Daoy (cell line): ENCODE results near the gene ACBD4. TPM values are rescaled to one million over a fixed set of nuclear protein-coding genes. Genes with fewer than 3 reads are reported as not detected.

Source experiments
- DNase-seq: peaks from one replicate; pipeline ENCODE4 v3.0.0-alpha.2; 2015; ENCODE audit warnings: low read depth
- total RNA-seq: library from RNA; depleted of rRNA; stranded (reverse); fragments of >200 nt; shearing (Covaris generic); gene quantifications from 2 replicates; pipeline ENCODE4 v1.2.3, GENCODE V29; 2014

The ACBD4 gene
- total RNA-seq, 1 experiment from 2014 or later = 0.57 TPM

- no peak for DNase-seq
These were observed 20.0 kb downstream of the ACBD4 start for GRCh38 chr17:45155483-45155882.

GRCh38 chr17:45156242-45156641 lies 20.8 kb downstream of the ACBD4 start:
- no peak for DNase-seq

- peak; percentile 71 for DNase-seq
These were observed 25.2 kb downstream of the ACBD4 start for GRCh38 chr17:45160447-45161287.

- DNase-seq = peak; percentile 99
These were observed 26.0 kb downstream of the ACBD4 start, which contains the start of gene HEXIM2 for GRCh38 chr17:45161288-45162024. Gene HEXIM2, plus strand, starts transcription at chr17:45161875. Its CDS starts 919 bp downstream, at chr17:45162794.

GRCh38 chr17:45162025-45162687 lies 26.7 kb downstream of the ACBD4 start:
- no peak for DNase-seq

GRCh38 chr17:45164734-45165269 lies 29.3 kb downstream of the ACBD4 start:
- no peak for DNase-seq

GRCh38 chr17:45168991-45169752 lies 33.7 kb downstream of the ACBD4 start:
- DNase-seq = no peak

GRCh38 chr17:45170280-45170930 lies 34.9 kb downstream of the ACBD4 start:
- no peak for DNase-seq

GRCh38 chr17:45170931-45171337 lies 35.4 kb downstream of the ACBD4 start:
- peak; percentile 82 for DNase-seq

- peak; percentile 68 for DNase-seq
These were observed 36.1 kb downstream of the ACBD4 start for GRCh38 chr17:45171338-45172231.

GRCh38 chr17:45172232-45172540 lies 36.7 kb downstream of the ACBD4 start:
- DNase-seq = no peak

GRCh38 chr17:45172541-45173286 lies 37.2 kb downstream of the ACBD4 start:
- peak; percentile 92 for DNase-seq

GRCh38 chr17:45175759-45176115 lies 40.2 kb downstream of the ACBD4 start:
- no peak for DNase-seq

GRCh38 chr17:45177563-45177962 lies 42.1 kb downstream of the ACBD4 start:
- DNase-seq = no peak

GRCh38 chr17:45184144-45184543 lies 48.7 kb downstream of the ACBD4 start:
- no peak for DNase-seq

GRCh38 chr17:45186801-45187354 lies 51.4 kb downstream of the ACBD4 start:
- DNase-seq = no peak

GRCh38 chr17:45189009-45189408 lies 53.5 kb downstream of the ACBD4 start:
- no peak for DNase-seq

GRCh38 chr17:45190503-45191255 lies 55.2 kb downstream of the ACBD4 start:
- DNase-seq = no peak
